B cell (primary cell): ENCODE data around the gene TAX1BP3.

Experiments used
- CTCF ChIP-seq: fragments of 200-600 bp; IDR thresholded peaks from one replicate; pipeline ENCODE4 v1.8.0; 2022; ENCODE audit warnings: antibody characterized with exemption, mild to moderate bottlenecking
- EZH2 ChIP-seq: IDR thresholded peaks from 2 replicates; pipeline ENCODE4 v1.6.1; 2012; ENCODE audit warnings: borderline replicate concordance, low read depth, mild to moderate bottlenecking, moderate library complexity, low read length; ENCODE audit not compliant: insufficient read depth, poor library complexity, severe bottlenecking

DNA sequence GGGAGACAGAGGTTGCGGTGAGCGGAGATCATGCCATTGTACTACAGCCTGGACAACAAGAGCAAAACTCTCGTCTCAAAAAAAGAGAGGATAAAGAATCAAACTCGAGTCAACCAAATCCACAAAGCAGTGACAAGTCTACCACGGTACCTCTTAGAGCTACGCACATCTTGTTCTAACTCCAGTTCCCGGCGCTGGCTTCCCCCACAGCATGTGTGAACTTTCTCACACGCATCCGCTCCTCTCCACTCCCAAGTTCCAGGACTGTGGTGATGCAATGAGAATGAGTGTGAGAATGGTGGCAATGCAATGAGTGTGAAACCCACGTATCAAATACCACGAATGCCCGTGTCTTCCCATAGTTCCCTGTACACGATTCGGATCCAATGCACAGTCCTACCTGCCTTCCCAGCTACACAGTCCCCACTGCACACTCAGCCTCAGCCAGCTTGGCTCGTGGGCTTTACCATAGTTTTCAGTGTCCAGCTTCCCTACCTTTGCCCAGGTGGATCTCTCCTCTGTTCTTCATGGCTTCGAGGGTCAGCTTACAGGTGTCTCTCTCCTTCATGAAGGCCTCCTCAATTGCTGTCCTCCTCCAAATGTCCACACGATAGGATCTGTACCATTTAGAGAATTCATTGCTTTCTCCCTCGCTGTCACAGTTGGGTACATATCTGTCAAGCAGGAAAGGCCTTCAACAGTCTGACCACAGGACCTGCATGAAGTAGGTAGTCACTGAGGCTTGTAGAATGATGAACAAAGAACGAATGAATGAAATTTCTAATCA lies 36.7 kb upstream of the TAX1BP3 start:
- no peak for TF ChIP-seq CTCF
- TF ChIP-seq EZH2, result no peak
